ENCODE measurements around the gene PSME4.
A peak's percentile ranks its signal among the peaks of the same experiment; 100 is the strongest.

Gene PSME4

GRCh38 chr2:53970724-53971602, at the start of gene PSME4:
Gene PSME4, minus strand, starts transcription at chr2:53970993. Its CDS starts 209 bp downstream, at chr2:53970784.
- peak; percentile 85 to 86 for DNase-seq (ENCODE audit: low read depth in 2 of 2)

GRCh38 chr2:54015798-54016699, 45.3 kb upstream of the PSME4 start:
- no peak for DNase-seq (ENCODE audit: low read depth in 2 of 2)

- no peak for DNase-seq (ENCODE audit: low read depth in 2 of 2)
Measured at GRCh38 chr2:54013996-54014395, 43.2 kb upstream of the PSME4 start.

GRCh38 chr2:54012538-54013141, 41.8 kb upstream of the PSME4 start:
- no peak for DNase-seq (ENCODE audit: low read depth in 2 of 2)

- DNase-seq (ENCODE audit: low read depth in 2 of 2): no peak
Measured at GRCh38 chr2:54009549-54009948, 38.8 kb upstream of the PSME4 start.

- no peak for DNase-seq (ENCODE audit: low read depth in 2 of 2)
Measured at GRCh38 chr2:54008439-54008838, 37.6 kb upstream of the PSME4 start.

- no peak for DNase-seq (ENCODE audit: low read depth in 2 of 2)
Measured at GRCh38 chr2:54000524-54000923, 29.7 kb upstream of the PSME4 start.

- no peak for DNase-seq (ENCODE audit: low read depth in 2 of 2)
Measured at GRCh38 chr2:54000122-54000521, 29.3 kb upstream of the PSME4 start.

GRCh38 chr2:53998834-53999233, 28.0 kb upstream of the PSME4 start:
- no peak for DNase-seq (ENCODE audit: low read depth in 2 of 2)

- DNase-seq (ENCODE audit: low read depth in 2 of 2): no peak
Measured at GRCh38 chr2:53994818-53995808, 24.3 kb upstream of the PSME4 start.

- no peak for DNase-seq (ENCODE audit: low read depth in 2 of 2)
Measured at GRCh38 chr2:53991948-53992347, 21.2 kb upstream of the PSME4 start.

- no peak for DNase-seq (ENCODE audit: low read depth in 2 of 2)
Measured at GRCh38 chr2:53989210-53989862, 18.5 kb upstream of the PSME4 start.

GRCh38 chr2:53987336-53987921, 16.6 kb upstream of the PSME4 start:
- DNase-seq (ENCODE audit: low read depth in 2 of 2): no peak

- no peak for DNase-seq (ENCODE audit: low read depth in 2 of 2)
Measured at GRCh38 chr2:53985646-53986045, 14.9 kb upstream of the PSME4 start.

GRCh38 chr2:53969968-53970723, 647 bp downstream of the PSME4 start:
- DNase-seq (ENCODE audit: low read depth in 2 of 2): no peak

GRCh38 chr2:53969285-53969967, 1.4 kb downstream of the PSME4 start:
- DNase-seq (ENCODE audit: low read depth in 2 of 2): no peak

GRCh38 chr2:53964987-53965687, 5.7 kb downstream of the PSME4 start:
- no peak for DNase-seq (ENCODE audit: low read depth in 2 of 2)

Measured in activated CD8-positive, alpha-beta memory T cell treated with anti-CD3 and anti-CD28 coated beads for 4 hours (primary cell).